Activated CD8-positive, alpha-beta T cell treated with anti-CD3 and anti-CD28 coated beads for 36 hours (primary cell): ENCODE data around the gene RNU5D-1. TPM values are rescaled to one million over a fixed set of nuclear protein-coding genes. Genes with fewer than 3 reads are reported as not detected.
"Not testable (repeated sequence)": the region's sequence is repeated elsewhere in the genome, so short reads cannot be mapped to it uniquely, and the experiment has no call there.

Source experiments
- ATAC-seq: fragments of 200-7000 bp; cut with Tn5 transposase; one replicate; pipeline ENCODE4 v1.10.0; 2021; ENCODE audit warnings: mild to moderate bottlenecking, moderate library complexity
- CTCF ChIA-PET: fragments of 350-600 bp; sonication (Branson Sonifier 250); formaldehyde crosslinking; loops from one replicate; lab custom pipeline; 2021; ENCODE audit warnings: antibody characterized with exemption; lab: Charles Lee
- POLR2A ChIA-PET: fragments of 350-600 bp; sonication (Branson Sonifier 250); formaldehyde crosslinking; loops from one replicate; lab custom pipeline; 2021; ENCODE audit warnings: antibody characterized with exemption; lab: Charles Lee
- DNase-seq: peaks from one replicate; pipeline ENCODE4 v3.0.0-alpha.2; 2020
- H3K27ac Mint-ChIP-seq: one replicate; pipeline ENCODE4 v1.8.0; 2021; ENCODE audit warnings: mild to moderate bottlenecking, mixed read lengths
- H3K27me3 Mint-ChIP-seq: one replicate; pipeline ENCODE4 v1.8.0; 2021; ENCODE audit warnings: mixed read lengths
- H3K36me3 Mint-ChIP-seq: one replicate; pipeline ENCODE4 v1.8.0; 2021; ENCODE audit warnings: low read depth, mixed read lengths
- H3K4me1 Mint-ChIP-seq: one replicate; pipeline ENCODE4 v1.8.0; 2021; ENCODE audit warnings: low read depth, mixed read lengths
- H3K4me3 Mint-ChIP-seq: one replicate; pipeline ENCODE4 v1.8.0; 2021; ENCODE audit warnings: mild to moderate bottlenecking, moderate library complexity, mixed read lengths
- H3K9me3 Mint-ChIP-seq: one replicate; pipeline ENCODE4 v1.8.0; 2021; ENCODE audit warnings: mixed read lengths
- CTCF ChIP-seq: fragments of 200-600 bp; IDR thresholded peaks from one replicate; pipeline ENCODE4 v1.8.0; 2022; ENCODE audit warnings: antibody characterized with exemption, mild to moderate bottlenecking
- intact Hi-C: fragments of 100-400 bp; cut with micrococcal nuclease; formaldehyde crosslinking; loops from one replicate; pipeline ENCODE4 v1.10.0; 2022
- total RNA-seq, 2 experiments: library from RNA; stranded (reverse); gene quantifications; one replicate each; pipeline ENCODE4 v1.2.3, GENCODE V29; 2021

Gene RNU5D-1
- total RNA-seq, 2 experiments from 2014 or later, result not detected

GRCh38 chr1:44705470-44705869, 25.5 kb downstream of the RNU5D-1 start:
- no peaks in the 10 kb centered on the region for H3K9me3 Mint-ChIP-seq
- H3K4me3 Mint-ChIP-seq, result no peak overlapping the region
- peaks cover 13% of the 10 kb centered on the region for H3K4me1 Mint-ChIP-seq
- DNase-seq (no peak), ATAC-seq (no peak)
- no peaks in the 10 kb centered on the region for H3K27me3 Mint-ChIP-seq
- POLR2A ChIA-PET, result interaction anchor here (1.3 to 8.6 kb wide), 3 partner anchors 16 to 26 kb away, joined by 3 to 77 read pairs (median 5); no protein-coding TSS in a partner anchor
- H3K27ac Mint-ChIP-seq, result no peak overlapping the region
- CTCF ChIA-PET, result interaction anchor here (2.0 to 2.8 kb wide), 3 partner anchors 8 to 20 kb away, joined by 5 to 22 read pairs (median 6); no protein-coding TSS in a partner anchor
- intact Hi-C loops, result no loop called here
- no peaks in the 10 kb centered on the region for H3K36me3 Mint-ChIP-seq
- no peak for TF ChIP-seq CTCF

GRCh38 chr1:44701141-44701573, 29.8 kb downstream of the RNU5D-1 start:
- CTCF ChIA-PET, result interaction anchor here (0.9 to 1.2 kb wide), 2 partner anchors 11 to 48 kb away, joined by 3 read pairs; no protein-coding TSS in a partner anchor
- DNase-seq, result no peak
- no peak overlapping the region for H3K27ac Mint-ChIP-seq
- no peak for TF ChIP-seq CTCF
- POLR2A ChIA-PET, result interaction anchor here (8.6 kb wide), 1 partner anchor 21 kb away, joined by 77 read pairs; no protein-coding TSS in a partner anchor
- no peaks in the 10 kb centered on the region for H3K9me3 Mint-ChIP-seq
- peaks cover 20% of the 10 kb centered on the region for H3K4me1 Mint-ChIP-seq
- no peaks in the 10 kb centered on the region for H3K27me3 Mint-ChIP-seq
- ATAC-seq, result no peak
- no peak overlapping the region for H3K4me3 Mint-ChIP-seq
- H3K36me3 Mint-ChIP-seq, result no peaks in the 10 kb centered on the region
- intact Hi-C loops, result no loop called here

- H3K4me3 Mint-ChIP-seq, result no peak overlapping the region
- no peak overlapping the region for H3K27ac Mint-ChIP-seq
- TF ChIP-seq CTCF, result no peak
- intact Hi-C loops, result no loop called here
- no peaks in the 10 kb centered on the region for H3K9me3 Mint-ChIP-seq
- H3K36me3 Mint-ChIP-seq, result no peaks in the 10 kb centered on the region
- no peak for DNase-seq
- CTCF ChIA-PET, result no interaction called here
- H3K27me3 Mint-ChIP-seq, result no peaks in the 10 kb centered on the region
- POLR2A ChIA-PET, result interaction anchor here (8.6 kb wide), 1 partner anchor 21 kb away, joined by 77 read pairs; no protein-coding TSS in a partner anchor
- peaks cover 25% of the 10 kb centered on the region for H3K4me1 Mint-ChIP-seq
- ATAC-seq, result no peak
Measured at GRCh38 chr1:44700573-44700972, 30.4 kb downstream of the RNU5D-1 start.

GRCh38 chr1:44699375-44699774, 31.6 kb downstream of the RNU5D-1 start:
- H3K27me3 Mint-ChIP-seq, H3K4me3 Mint-ChIP-seq, H3K9me3 Mint-ChIP-seq, H3K27ac Mint-ChIP-seq, intact Hi-C loops, H3K36me3 Mint-ChIP-seq, POLR2A ChIA-PET, CTCF ChIA-PET, DNase-seq, ATAC-seq: not testable (repeated sequence)
- H3K4me1 Mint-ChIP-seq, result peaks cover 25% of the 10 kb centered on the region

- POLR2A ChIA-PET, result interaction anchor here (0.7 to 6.9 kb wide), 3 partner anchors 10 to 33 kb away, joined by 3 to 58 read pairs (median 6); partner anchors contain the start of gene RNU5D-1
Measured at GRCh38 chr1:44698138-44698537, 32.8 kb downstream of the RNU5D-1 start.

More at GRCh38 chr1:44698138-44698537, 32.8 kb downstream of the RNU5D-1 start:
- H3K4me3 Mint-ChIP-seq, result no peak overlapping the region
- DNase-seq (no peak), ATAC-seq (no peak)
- peak overlapping the region; percentile 25 for H3K27ac Mint-ChIP-seq
- no peaks in the 10 kb centered on the region for H3K27me3 Mint-ChIP-seq
- intact Hi-C loops, result no loop called here
- peaks cover 30% of the 10 kb centered on the region for H3K4me1 Mint-ChIP-seq
- TF ChIP-seq CTCF, result no peak
- CTCF ChIA-PET, result interaction anchor here (2.6 to 3.5 kb wide), 3 partner anchors 8 to 46 kb away, joined by 11 to 22 read pairs (median 13); no protein-coding TSS in a partner anchor
- H3K36me3 Mint-ChIP-seq, result no peaks in the 10 kb centered on the region
- no peaks in the 10 kb centered on the region for H3K9me3 Mint-ChIP-seq
